ENCODE results near the gene PRDM9. TPM values are rescaled to one million over a fixed set of nuclear protein-coding genes. Genes with fewer than 3 reads are reported as not detected.

The PRDM9 gene
- total RNA-seq, 1 experiment from 2014 or later: not detected

GRCh38 chr5:23494558-23494957, 12.9 kb upstream of the PRDM9 start:
- Mint-ChIP-seq H3K27me3 (ENCODE audit: low read depth) (no peaks in the 10 kb centered on the region; the same call in 1 of the 2 replicates), H3K9me3 (peaks cover 0 to 4% of the 10 kb centered on the region in 2 experiments; a peak in 1 of 5 replicates), H3K4me1 (no peaks in the 10 kb centered on the region), H3K27ac (no peak overlapping the region), H3K36me3 (ENCODE audit: insufficient read depth in 1 of 3, low read depth in 3 of 3) (no peaks in the 10 kb centered on the region), H3K4me3 (no peak overlapping the region)
- Histone ChIP-seq H4K91ac (ENCODE audit: insufficient read length, low read depth, low read length) (no peak overlapping the region), H2BK15ac (ENCODE audit: low read depth, low read length) (no peak overlapping the region), H4K20me1 (ENCODE audit: control insufficient read depth, insufficient read depth, insufficient read length) (no peaks in the 10 kb centered on the region), H3K79me2 (ENCODE audit: insufficient read depth, low read length) (no peaks in the 10 kb centered on the region), H3K9ac (ENCODE audit: extremely low read depth, insufficient read length, low read length) (no peak overlapping the region), H4K8ac (replicated peaks; ENCODE audit: insufficient read length, low read depth, low read length) (no peak overlapping the region), H3K27me3 (ENCODE audit: insufficient read depth, low read length) (no peaks in the 10 kb centered on the region), H4K5ac (ENCODE audit: insufficient read length, low read depth, low read length) (no peak overlapping the region), H3T11ph (ENCODE audit: low read length) (no peak overlapping the region), H2BK20ac (ENCODE audit: low read depth, low read length, poor library complexity, severe bottlenecking) (no peak overlapping the region), H3K23me2 (ENCODE audit: insufficient read length, low read depth, low read length, poor library complexity, severe bottlenecking) (no peaks in the 10 kb centered on the region), H2BK120ac (ENCODE audit: low read depth, low read length, poor library complexity, severe bottlenecking) (no peak overlapping the region), H2AK5ac (ENCODE audit: insufficient read length, low read length) (no peak overlapping the region), H3K56ac (ENCODE audit: insufficient read length, low read depth, low read length) (no peak overlapping the region), H2AFZ (ENCODE audit: low read length) (no peak overlapping the region), H3K23ac (ENCODE audit: insufficient read length, low read depth, low read length) (no peak overlapping the region), H3K4ac (ENCODE audit: low read depth, low read length) (no peak overlapping the region), H3K79me1 (ENCODE audit: insufficient read depth, low read depth, low read length, poor library complexity, severe bottlenecking) (no peaks in the 10 kb centered on the region), H3K14ac (ENCODE audit: insufficient read depth, low read length) (no peak overlapping the region), H3K27ac (ENCODE audit: insufficient read length, low read depth, low read length) (no peak overlapping the region), H2BK5ac (ENCODE audit: insufficient read length, low read length) (no peak overlapping the region), H3K4me2 (ENCODE audit: insufficient read depth, insufficient read length, low read length) (no peak overlapping the region), H3K18ac (ENCODE audit: insufficient read length, low read depth, low read length) (no peak overlapping the region), H2BK12ac (ENCODE audit: insufficient read length, low read depth, low read length) (no peak overlapping the region), H3K4me1 (ENCODE audit: insufficient read depth, low read length) (no peaks in the 10 kb centered on the region), H3K9me3 (ENCODE audit: control insufficient read depth, low read depth, low read length) (no peaks in the 10 kb centered on the region)
- WGBS (ENCODE audit: extremely low coverage, insufficient read length, low lambda C conversion rate): no CpG with 5 or more reads among the region's 1 CpG
- no peak for DNase-seq
- no peak for TF ChIP-seq CTCF (conservative IDR thresholded peaks at IDR 0.05)

All from H9 (cell line).